Thoracic aorta (tissue), 2 donors: ENCODE data around the gene PDSS2. TPM values are rescaled to one million over a fixed set of nuclear protein-coding genes. Genes with fewer than 3 reads are reported as not detected.

Experiments used
- ATAC-seq: fragments of 150-250 bp; one replicate; pipeline ENCODE4 v1.8.0; 2017; ENCODE audit warnings: low read depth; ENCODE audit not compliant: insufficient number of reproducible peaks, low FRiP score
- DNase-seq: peaks from one replicate; pipeline ENCODE4 v3.0.0-alpha.2; 2020; ENCODE audit warnings: low spot score
- H3K27ac ChIP-seq, 2 donors: fragments of 200-600 bp; sonication (generic); 1 replicate in 1 of 2; 2 replicates in 1 of 2; pipeline ENCODE4 v1.5.1; 2016; ENCODE audit warnings: mild to moderate bottlenecking in 2 of 2, moderate library complexity in 2 of 2
- H3K27me3 ChIP-seq: fragments of 200-600 bp; sonication (generic); replicated peaks from 2 replicates; pipeline ENCODE4 v1.6.0; 2016; ENCODE audit warnings: mild to moderate bottlenecking; ENCODE audit not compliant: insufficient read depth
- H3K36me3 ChIP-seq: fragments of 200-600 bp; sonication (generic); one replicate; pipeline ENCODE4 v1.5.1; 2016
- H3K4me1 ChIP-seq, 2 donors: fragments of 200-600 bp; sonication (generic); 1 replicate in 1 of 2; 2 replicates in 1 of 2; pipeline versions ENCODE4 v1.5.1 to v1.6.0; 2016; ENCODE audit warnings: low read depth in 2 of 2, mild to moderate bottlenecking in 1 of 2; ENCODE audit not compliant: control insufficient read depth in 1 of 2
- H3K4me3 ChIP-seq: fragments of 200-600 bp; sonication (generic); 2 replicates; pipeline ENCODE4 v1.5.1; 2016; ENCODE audit warnings: mild to moderate bottlenecking
- H3K9me3 ChIP-seq: fragments of 200-600 bp; sonication (generic); 2 replicates; pipeline ENCODE4 v1.5.1; 2016
- CTCF ChIP-seq: fragments of 200-600 bp; sonication (generic); IDR thresholded peaks from one replicate; pipeline ENCODE4 v1.5.1; 2019; ENCODE audit warnings: antibody characterized with exemption
- total RNA-seq, 2 donors: library from RNA; depleted of rRNA; stranded (reverse); fragments of >200 nt; gene quantifications; one replicate each; pipeline versions ENCODE4 v1.1.0 to v1.2.3, GENCODE V29; 2016

PDSS2 gene
- total RNA-seq, 2 donors from 2014 or later = 6.9 to 9.9 TPM

- DNase-seq (no peak), ATAC-seq (no peak)
- Histone ChIP-seq H3K9me3 (no peaks in the 10 kb centered on the region), H3K36me3 (no peaks in the 10 kb centered on the region), H3K27ac (no peak overlapping the region), H3K4me1 (no peaks in the 10 kb centered on the region), H3K27me3 (no peaks in the 10 kb centered on the region), H3K4me3 (no peak overlapping the region)
- TF ChIP-seq CTCF = no peak
These were observed 11.0 kb upstream of the PDSS2 start for GRCh38 chr6:107470364-107470763.

- no peak overlapping the region for H3K27ac ChIP-seq
- H3K4me3 ChIP-seq = no peak overlapping the region
- H3K9me3 ChIP-seq = no peaks in the 10 kb centered on the region
- TF ChIP-seq CTCF = no peak
- H3K4me1 ChIP-seq = no peaks in the 10 kb centered on the region
- no peaks in the 10 kb centered on the region for H3K27me3 ChIP-seq
- no peaks in the 10 kb centered on the region for H3K36me3 ChIP-seq
- no peak for ATAC-seq
- DNase-seq = no peak
These were observed 6.7 kb upstream of the PDSS2 start for GRCh38 chr6:107466062-107466461.

- Histone ChIP-seq H3K4me1 (peaks cover 8 to 9% of the 10 kb centered on the region in 2 donors), H3K36me3 (no peaks in the 10 kb centered on the region), H3K4me3 (peak overlapping the region; percentile 88), H3K27me3 (no peaks in the 10 kb centered on the region), H3K27ac (peak overlapping the region; percentile 85 to 87), H3K9me3 (no peaks in the 10 kb centered on the region)
- no peak for TF ChIP-seq CTCF
- ATAC-seq (peak; percentile 39), DNase-seq (no peak)
These were observed 793 bp upstream of the PDSS2 start for GRCh38 chr6:107460083-107460631.

- TF ChIP-seq CTCF = no peak
- peak overlapping the region; percentile 88 for H3K4me3 ChIP-seq
- H3K4me1 ChIP-seq = peaks cover 8 to 9% of the 10 kb centered on the region in 2 donors
- no peak for ATAC-seq
- no peaks in the 10 kb centered on the region for H3K27me3 ChIP-seq
- H3K9me3 ChIP-seq = no peaks in the 10 kb centered on the region
- no peaks in the 10 kb centered on the region for H3K36me3 ChIP-seq
- peak overlapping the region; percentile 85 to 87 for H3K27ac ChIP-seq
- DNase-seq = no peak
These were observed 587 bp downstream of the PDSS2 start for GRCh38 chr6:107458672-107459282.

GRCh38 chr6:107448776-107449175, 10.6 kb downstream of the PDSS2 start:
- ATAC-seq (no peak), DNase-seq (no peak)
- Histone ChIP-seq H3K36me3 (no peaks in the 10 kb centered on the region), H3K4me1 (no peaks in the 10 kb centered on the region), H3K27ac (no peak overlapping the region), H3K4me3 (no peak overlapping the region), H3K27me3 (no peaks in the 10 kb centered on the region), H3K9me3 (peaks cover 6% of the 10 kb centered on the region)
- TF ChIP-seq CTCF = no peak
